ENCODE results near the gene GIPC2.

GRCh38 chr1:78090472-78091133, 44.8 kb downstream of the GIPC2 start:
- TF ChIP-seq EZH2 (IDR thresholded peaks at IDR 0.05; ENCODE audit: borderline replicate concordance, insufficient read depth, low read depth, low read length, poor library complexity, severe bottlenecking), result no peak
- no peak for TF ChIP-seq CTCF (IDR thresholded peaks at IDR 0.05)

Measured in B cell (primary cell).